GM12865 (cell line): ENCODE measurements around the gene INPP4B.

Source experiments
- DNase-seq: peaks from one replicate; pipeline ENCODE4 v3.0.0; 2010; ENCODE audit warnings: low read depth
- H3K4me3 ChIP-seq: 2 replicates; pipeline ENCODE4 v1.5.1; 2011; ENCODE audit warnings: mild to moderate bottlenecking, low read depth, low read length, control low read depth
- CTCF ChIP-seq: IDR thresholded peaks from 2 replicates; pipeline ENCODE4 v1.5.1; 2011; ENCODE audit warnings: low read length, control low read depth, low read depth, inconsistent platforms; ENCODE audit not compliant: insufficient read depth; ENCODE audit errors: missing control alignments

Gene INPP4B

GRCh38 chr4:142579443-142579842, 266.7 kb downstream of the INPP4B start:
- no peak overlapping the region for H3K4me3 ChIP-seq
- no peak for TF ChIP-seq CTCF
- no peak for DNase-seq

GRCh38 chr4:142574306-142574705, 271.8 kb downstream of the INPP4B start:
- H3K4me3 ChIP-seq = no peak overlapping the region
- peak; percentile 60 for DNase-seq
- TF ChIP-seq CTCF = no peak

- no peak for DNase-seq
- no peak for TF ChIP-seq CTCF
- no peak overlapping the region for H3K4me3 ChIP-seq
These were observed 274.0 kb downstream of the INPP4B start for GRCh38 chr4:142572071-142572470.

- DNase-seq = peak; percentile 41
- no peak overlapping the region for H3K4me3 ChIP-seq
- TF ChIP-seq CTCF = no peak
These were observed 278.3 kb downstream of the INPP4B start for GRCh38 chr4:142567620-142568451.

- TF ChIP-seq CTCF = no peak
- peak; percentile 26 for DNase-seq
- no peak overlapping the region for H3K4me3 ChIP-seq
These were observed 278.9 kb downstream of the INPP4B start for GRCh38 chr4:142567199-142567598.

GRCh38 chr4:142566777-142567176, 279.3 kb downstream of the INPP4B start:
- no peak overlapping the region for H3K4me3 ChIP-seq
- DNase-seq = no peak
- TF ChIP-seq CTCF = no peak

GRCh38 chr4:142566243-142566642, 279.9 kb downstream of the INPP4B start:
- no peak overlapping the region for H3K4me3 ChIP-seq
- no peak for TF ChIP-seq CTCF
- DNase-seq = no peak
